ENCODE results near the gene TIGAR. TPM values are rescaled to one million over a fixed set of nuclear protein-coding genes. Genes with fewer than 3 reads are reported as not detected.

The TIGAR gene
- polyA plus RNA-seq, 3 donors, result 5.5 to 16.0 (median 11.0) TPM

DNA sequence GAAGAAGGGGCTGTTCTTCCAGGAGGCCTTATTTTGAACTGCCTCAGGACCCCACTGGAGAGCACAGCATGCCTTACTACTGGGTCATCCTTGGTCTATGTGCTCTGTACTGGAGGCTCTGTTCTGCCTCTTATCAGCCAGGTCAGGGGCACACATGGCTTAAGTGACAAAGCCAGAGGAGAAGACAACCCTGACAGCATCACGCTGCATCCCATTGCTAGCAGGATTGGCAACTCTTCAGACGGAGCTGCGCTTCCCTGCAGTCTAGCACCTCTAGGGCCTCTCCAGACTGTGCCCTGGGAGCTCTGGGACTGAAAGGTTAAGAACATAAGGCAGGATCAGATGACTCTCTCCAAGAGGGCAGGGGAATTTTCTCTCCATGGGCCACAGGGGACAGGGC is 17.3 kb upstream of the TIGAR start:
- Histone ChIP-seq H3K27ac (ENCODE audit: low read depth in 1 of 2, low read length in 2 of 2) (no peak overlapping the region), H3K79me2 (ENCODE audit: insufficient read depth, low read length) (no peaks in the 10 kb centered on the region), H2AFZ (ENCODE audit: insufficient read depth, low read depth, low read length, poor library complexity, severe bottlenecking) (no peak overlapping the region), H3K36me3 (replicated peaks in 1 of 2; ENCODE audit: control insufficient read depth in 1 of 2, insufficient read depth in 2 of 2, low read length in 2 of 2) (peaks cover 18 to 65% of the 10 kb centered on the region in 2 donors), H3K4me2 (replicated peaks; ENCODE audit: extremely low read depth, low read length, poor library complexity, severe bottlenecking) (no peak overlapping the region), H3K27me3 (ENCODE audit: control insufficient read depth in 2 of 2, insufficient read depth in 2 of 2, low read length in 2 of 2) (no peaks in the 10 kb centered on the region), H3K9ac (ENCODE audit: insufficient read depth, low read length, poor library complexity, severe bottlenecking) (no peak overlapping the region), H4K20me1 (ENCODE audit: insufficient read depth, low read length) (no peaks in the 10 kb centered on the region), H3K4me1 (ENCODE audit: control insufficient read depth in 1 of 2, insufficient read depth in 2 of 2, low read length in 2 of 2) (peaks cover 0 to 7% of the 10 kb centered on the region in 2 donors), H3K9me3 (replicated peaks in 1 of 2; ENCODE audit: control insufficient read depth in 1 of 2, insufficient read depth in 1 of 2, low read length in 2 of 2) (no peaks in the 10 kb centered on the region), H3K4me3 (replicated peaks in 1 of 3; ENCODE audit: low read depth in 2 of 3, low read length in 3 of 3) (no peak overlapping the region)
- H3K4me1 Mint-ChIP-seq, result peaks cover 9% of the 10 kb centered on the region
- no peak for TF ChIP-seq CTCF (IDR thresholded peaks at IDR 0.05)
- peaks cover 0 to 2% (median 2%) of the 10 kb centered on the region in 3 donors for H3K27me3 Mint-ChIP-seq (ENCODE audit: low read depth in 3 of 3)
- H3K4me3 Mint-ChIP-seq, result no peak overlapping the region
- H3K9me3 Mint-ChIP-seq, result peaks cover 0 to 3% (median 0%) of the 10 kb centered on the region in 7 donors
- H3K36me3 Mint-ChIP-seq, result peaks cover 56% of the 10 kb centered on the region in 2 donors
- WGBS (ENCODE audit: insufficient coverage), result 95% methylated on average over 3 of the region's 3 CpGs
- DNase-seq, result no peak
- intact Hi-C loops (cut with micrococcal nuclease), result loop anchor here in 1 of 2 donors (10.0 kb wide), 1 partner anchor 221 kb away; no protein-coding TSS in a partner anchor
- peak overlapping the region in 1 of 7 donors; percentile 35 for H3K27ac Mint-ChIP-seq

DNA sequence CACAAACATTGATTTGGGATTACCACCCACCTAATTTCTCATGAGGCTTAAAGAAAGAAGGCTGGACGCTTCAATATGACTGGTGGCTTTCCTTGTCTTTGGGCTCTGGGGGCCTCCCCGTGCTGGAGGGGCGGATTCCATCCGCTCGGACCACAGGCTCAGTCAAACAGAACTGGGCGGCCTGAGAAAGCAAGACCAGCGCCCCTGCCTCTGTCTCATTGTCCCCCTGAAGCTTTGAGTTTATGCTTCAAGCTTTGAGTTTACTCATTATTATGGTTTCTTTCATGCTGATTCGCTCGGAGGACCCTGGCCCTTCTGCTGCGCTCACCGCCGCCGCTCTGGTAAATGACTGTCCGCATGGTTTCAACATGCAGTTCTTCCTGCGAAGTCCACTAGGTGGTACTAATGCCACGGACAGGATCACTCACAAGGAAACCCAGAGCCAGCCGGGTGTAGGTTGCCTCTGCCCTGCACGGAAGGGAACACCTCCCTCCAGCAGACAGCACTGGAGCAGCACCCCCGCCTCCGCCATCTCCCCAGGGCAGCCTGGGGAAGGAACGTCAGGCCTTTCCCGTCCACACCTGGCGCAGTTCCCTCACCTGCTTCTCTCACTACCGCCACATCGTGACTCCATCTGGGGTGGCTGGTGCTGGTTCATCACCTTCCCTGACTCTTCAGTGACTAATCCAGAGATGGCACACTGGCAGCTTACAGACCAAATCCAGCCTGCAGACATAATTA is 13.2 kb upstream of the TIGAR start:
- Histone ChIP-seq H3K27me3 (ENCODE audit: control insufficient read depth in 2 of 2, insufficient read depth in 2 of 2, low read length in 2 of 2) (no peaks in the 10 kb centered on the region), H2AFZ (ENCODE audit: insufficient read depth, low read depth, low read length, poor library complexity, severe bottlenecking) (peak overlapping the region; percentile 60), H3K4me1 (ENCODE audit: control insufficient read depth in 1 of 2, insufficient read depth in 2 of 2, low read length in 2 of 2) (peaks cover 0 to 7% of the 10 kb centered on the region in 2 donors), H3K9ac (ENCODE audit: insufficient read depth, low read length, poor library complexity, severe bottlenecking) (no peak overlapping the region), H3K9me3 (replicated peaks in 1 of 2; ENCODE audit: control insufficient read depth in 1 of 2, insufficient read depth in 1 of 2, low read length in 2 of 2) (no peaks in the 10 kb centered on the region), H3K36me3 (replicated peaks in 1 of 2; ENCODE audit: control insufficient read depth in 1 of 2, insufficient read depth in 2 of 2, low read length in 2 of 2) (peaks cover 5 to 32% of the 10 kb centered on the region in 2 donors), H3K79me2 (ENCODE audit: insufficient read depth, low read length) (no peaks in the 10 kb centered on the region), H3K4me2 (replicated peaks; ENCODE audit: extremely low read depth, low read length, poor library complexity, severe bottlenecking) (peak overlapping the region; percentile 16), H4K20me1 (ENCODE audit: insufficient read depth, low read length) (no peaks in the 10 kb centered on the region), H3K4me3 (replicated peaks in 1 of 3; ENCODE audit: low read depth in 2 of 3, low read length in 3 of 3) (no peak overlapping the region), H3K27ac (ENCODE audit: low read depth in 1 of 2, low read length in 2 of 2) (no peak overlapping the region)
- H3K4me3 Mint-ChIP-seq, result peak overlapping the region in 1 of 2 donors; percentile 46
- peak overlapping the region in 1 of 7 donors; percentile 58 for H3K27ac Mint-ChIP-seq
- H3K27me3 Mint-ChIP-seq (ENCODE audit: low read depth in 3 of 3), result peaks cover 0 to 2% (median 0%) of the 10 kb centered on the region in 3 donors
- peak; percentile 39 to 49 (median 48) for DNase-seq
- 53% methylated on average over 25 of the region's 25 CpGs for WGBS (ENCODE audit: insufficient coverage)
- H3K36me3 Mint-ChIP-seq, result peaks cover 20 to 24% of the 10 kb centered on the region in 2 donors
- H3K9me3 Mint-ChIP-seq, result peaks cover 0 to 3% (median 0%) of the 10 kb centered on the region in 7 donors
- intact Hi-C loops (cut with micrococcal nuclease), result loop anchor here in 1 of 2 donors (10.0 kb wide), 1 partner anchor 217 kb away; no protein-coding TSS in a partner anchor
- peak; percentile 75 for TF ChIP-seq CTCF (IDR thresholded peaks at IDR 0.05)
- H3K4me1 Mint-ChIP-seq, result peaks cover 6% of the 10 kb centered on the region

Data from CD14-positive monocyte (primary cell).